OCI-LY3 (cell line): ENCODE results near the gene GFOD1.

ENCODE experiments used
- H2AFZ ChIP-seq: fragments of 200-600, 300-600 bp; shearing (Covaris generic); 2 replicates; pipeline ENCODE4 v1.6.0; 2014; ENCODE audit warnings: antibody characterized with exemption, low read depth, low read length
- H3K27ac ChIP-seq: fragments of 200-600, 300-600 bp; sonication (generic); 2 replicates; pipeline ENCODE4 v1.5.1; 2014; ENCODE audit warnings: mild to moderate bottlenecking, low read length, moderate library complexity, mixed read lengths
- H3K27me3 ChIP-seq: fragments of 200-600, 300-600 bp; sonication (generic); 2 replicates; pipeline ENCODE4 v1.6.1; 2014; ENCODE audit warnings: low read depth, low read length, mixed read lengths
- H3K36me3 ChIP-seq: fragments of 200-600, 300-600 bp; sonication (generic); replicated peaks from 2 replicates; pipeline ENCODE3; 2014; ENCODE audit warnings: low read depth, low read length, mixed read lengths
- H3K4me1 ChIP-seq: fragments of 300-600, 200-600 bp; sonication (generic); 2 replicates; pipeline ENCODE4 v1.6.1; 2014; ENCODE audit warnings: low read length, mixed read lengths
- H3K4me2 ChIP-seq: fragments of 200-600, 300-600 bp; sonication (generic); 2 replicates; pipeline ENCODE4 v1.6.1; 2014; ENCODE audit warnings: low read length, mixed read lengths
- H3K4me3 ChIP-seq: fragments of 300-600, 200-600 bp; sonication (generic); 2 replicates; pipeline ENCODE4 v1.5.1; 2014; ENCODE audit warnings: antibody characterized with exemption, mild to moderate bottlenecking, low read length, moderate library complexity
- H3K79me2 ChIP-seq: fragments of 300-600, 200-600 bp; shearing (Covaris generic); 2 replicates; pipeline ENCODE4 v1.6.1; 2014; ENCODE audit warnings: mild to moderate bottlenecking, low read length, mixed read lengths
- H3K9ac ChIP-seq: fragments of 300-600, 200-600 bp; shearing (Covaris generic); 2 replicates; pipeline ENCODE4 v1.6.0; 2014; ENCODE audit warnings: mild to moderate bottlenecking, low read length, moderate library complexity
- H3K9me3 ChIP-seq: fragments of 200-600, 300-600 bp; shearing (Covaris generic); 2 replicates; pipeline ENCODE4 v1.6.1; 2014; ENCODE audit warnings: low read length, mixed read lengths; ENCODE audit not compliant: insufficient read depth
- H4K20me1 ChIP-seq: fragments of 200-600, 300-600 bp; sonication (generic); 2 replicates; pipeline ENCODE4 v1.6.1; 2016; ENCODE audit warnings: low read length, mixed read lengths; ENCODE audit not compliant: insufficient read depth
- EZH2phosphoT487 ChIP-seq: fragments of 200-600 bp; shearing (Covaris generic); IDR thresholded peaks from 2 replicates; pipeline ENCODE4 v1.6.1; 2018; ENCODE audit warnings: antibody characterized with exemption, mixed run types, low read depth
- TF ChIP-seq, protein P1 (sequence below): fragments of 200-600, 300-600 bp; sonication (generic); IDR thresholded peaks from 2 replicates; pipeline ENCODE4 v1.5.1; 2014; ENCODE audit warnings: antibody characterized with exemption, low read length, low read depth

The GFOD1 gene

DNA sequence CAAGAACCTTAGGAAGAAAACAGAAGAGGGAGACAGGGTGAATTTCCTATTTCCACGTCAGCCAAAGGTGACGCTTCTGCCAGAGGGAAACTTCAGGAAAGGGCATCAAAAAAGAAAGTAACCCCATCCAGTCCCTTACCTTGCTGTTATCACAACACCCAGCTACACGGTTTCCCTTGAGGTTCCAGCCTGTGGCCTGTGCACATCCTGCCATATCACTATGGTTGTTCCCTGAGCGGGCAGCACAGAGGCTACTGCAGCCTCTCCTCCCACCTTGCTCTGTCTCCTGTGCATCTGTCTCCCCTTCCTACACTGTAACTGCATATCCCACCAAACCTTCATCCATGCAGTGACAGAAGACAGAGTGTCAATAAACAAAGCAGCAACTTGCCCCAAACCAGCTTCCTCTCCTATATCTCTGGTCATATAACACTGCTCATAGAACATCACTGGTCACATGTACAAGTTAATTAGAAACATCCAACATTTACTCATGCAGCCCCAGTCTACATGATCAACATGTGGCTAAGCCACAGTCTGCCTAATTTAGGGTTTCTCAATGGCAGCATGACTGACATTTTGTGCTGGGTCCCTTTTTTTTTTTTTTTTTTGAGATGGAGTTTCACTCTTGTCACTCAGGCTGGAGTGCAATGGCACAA is 54.7 kb downstream of the GFOD1 start:
- H3K27ac ChIP-seq = no peak overlapping the region
- no peaks in the 10 kb centered on the region for H4K20me1 ChIP-seq
- no peak overlapping the region for H3K4me2 ChIP-seq
- no peak overlapping the region for H3K4me3 ChIP-seq
- H3K4me1 ChIP-seq = peaks cover 11% of the 10 kb centered on the region
- TF ChIP-seq, protein P1, sequence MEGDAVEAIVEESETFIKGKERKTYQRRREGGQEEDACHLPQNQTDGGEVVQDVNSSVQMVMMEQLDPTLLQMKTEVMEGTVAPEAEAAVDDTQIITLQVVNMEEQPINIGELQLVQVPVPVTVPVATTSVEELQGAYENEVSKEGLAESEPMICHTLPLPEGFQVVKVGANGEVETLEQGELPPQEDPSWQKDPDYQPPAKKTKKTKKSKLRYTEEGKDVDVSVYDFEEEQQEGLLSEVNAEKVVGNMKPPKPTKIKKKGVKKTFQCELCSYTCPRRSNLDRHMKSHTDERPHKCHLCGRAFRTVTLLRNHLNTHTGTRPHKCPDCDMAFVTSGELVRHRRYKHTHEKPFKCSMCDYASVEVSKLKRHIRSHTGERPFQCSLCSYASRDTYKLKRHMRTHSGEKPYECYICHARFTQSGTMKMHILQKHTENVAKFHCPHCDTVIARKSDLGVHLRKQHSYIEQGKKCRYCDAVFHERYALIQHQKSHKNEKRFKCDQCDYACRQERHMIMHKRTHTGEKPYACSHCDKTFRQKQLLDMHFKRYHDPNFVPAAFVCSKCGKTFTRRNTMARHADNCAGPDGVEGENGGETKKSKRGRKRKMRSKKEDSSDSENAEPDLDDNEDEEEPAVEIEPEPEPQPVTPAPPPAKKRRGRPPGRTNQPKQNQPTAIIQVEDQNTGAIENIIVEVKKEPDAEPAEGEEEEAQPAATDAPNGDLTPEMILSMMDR = no peak
- no peak for TF ChIP-seq EZH2phosphoT487
- no peaks in the 10 kb centered on the region for H3K79me2 ChIP-seq
- H2AFZ ChIP-seq = no peak overlapping the region
- no peak overlapping the region for H3K9ac ChIP-seq
- 0 out of 2 replicates have a peak, but pooled peaks cover 3% of the 10 kb centered on the region for H3K27me3 ChIP-seq
- H3K9me3 ChIP-seq = no peaks in the 10 kb centered on the region
- no peaks in the 10 kb centered on the region for H3K36me3 ChIP-seq

DNA sequence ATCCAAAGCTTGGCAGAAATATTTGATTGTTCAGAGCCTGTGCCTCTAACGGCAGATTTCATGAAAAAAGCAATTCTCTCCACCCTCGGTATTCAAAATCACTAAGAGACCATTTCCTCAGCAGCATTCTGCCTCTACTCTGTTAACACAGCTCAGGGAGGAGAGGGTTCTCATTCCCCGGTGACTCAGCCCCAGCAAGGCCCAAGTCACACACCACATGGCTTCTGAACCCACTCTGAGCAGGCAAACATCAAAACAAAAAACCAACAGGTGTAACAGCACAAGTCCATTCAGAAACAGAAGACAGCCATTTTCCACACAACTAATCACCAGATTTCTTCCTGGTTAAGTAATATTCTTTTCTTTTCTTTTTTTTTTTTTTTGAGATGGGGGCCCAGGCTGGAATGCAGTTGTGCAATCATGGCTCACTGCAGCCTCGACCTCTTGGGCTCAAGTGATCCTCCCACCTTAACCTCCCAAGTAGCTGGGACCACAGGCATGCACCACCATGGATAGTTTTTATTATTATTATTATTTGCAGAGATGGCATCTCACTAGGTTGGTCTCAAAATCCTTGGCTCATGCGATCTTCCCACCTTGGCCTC is 55.4 kb downstream of the GFOD1 start:
- no peak overlapping the region for H2AFZ ChIP-seq
- H3K79me2 ChIP-seq = no peaks in the 10 kb centered on the region
- no peak overlapping the region for H3K27ac ChIP-seq
- H3K9me3 ChIP-seq = no peaks in the 10 kb centered on the region
- no peaks in the 10 kb centered on the region for H3K36me3 ChIP-seq
- H3K4me1 ChIP-seq = peaks cover 15% of the 10 kb centered on the region
- TF ChIP-seq, protein P1 = no peak
- no peak for TF ChIP-seq EZH2phosphoT487
- no peaks in the 10 kb centered on the region for H4K20me1 ChIP-seq
- H3K4me3 ChIP-seq = no peak overlapping the region
- H3K9ac ChIP-seq = no peak overlapping the region
- H3K27me3 ChIP-seq = 0 out of 2 replicates have a peak, but pooled peaks cover 3% of the 10 kb centered on the region
- no peak overlapping the region for H3K4me2 ChIP-seq

DNA sequence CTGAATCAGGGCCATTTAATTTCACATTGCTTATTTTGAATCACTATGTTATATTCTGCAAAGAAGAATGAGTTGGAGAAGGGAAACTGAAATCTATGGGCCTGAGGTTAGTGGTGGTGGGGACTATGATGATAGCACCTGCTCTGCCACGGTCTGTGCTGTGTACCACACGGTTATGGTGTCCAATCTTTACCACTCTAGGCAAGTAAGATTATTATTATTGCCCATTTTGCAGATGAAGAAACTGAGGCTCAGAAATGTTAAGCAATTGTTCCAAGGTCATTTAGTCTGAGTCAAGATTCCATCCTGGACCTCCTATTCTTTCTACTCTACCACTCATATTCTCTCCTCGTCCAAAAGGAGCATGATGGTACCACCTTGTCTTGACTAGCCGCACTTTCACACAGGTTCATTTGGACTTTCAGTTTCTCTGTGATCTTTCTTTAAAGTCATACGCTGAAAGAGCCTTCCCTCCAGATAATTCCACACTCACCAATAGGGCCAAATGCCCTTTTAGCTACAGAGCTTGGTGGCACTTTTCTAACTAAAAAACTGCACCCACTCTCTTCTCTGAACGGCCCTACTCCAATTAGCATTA is 56.2 kb downstream of the GFOD1 start:
- H3K36me3 ChIP-seq = no peaks in the 10 kb centered on the region
- H3K27ac ChIP-seq = no peak overlapping the region
- TF ChIP-seq, protein P1 = no peak
- TF ChIP-seq EZH2phosphoT487 = no peak
- no peak overlapping the region for H3K9ac ChIP-seq
- no peak overlapping the region for H2AFZ ChIP-seq
- no peaks in the 10 kb centered on the region for H3K9me3 ChIP-seq
- H4K20me1 ChIP-seq = no peaks in the 10 kb centered on the region
- peaks cover 15% of the 10 kb centered on the region for H3K4me1 ChIP-seq
- no peak overlapping the region for H3K4me2 ChIP-seq
- 0 out of 2 replicates have a peak, but pooled peaks cover 3% of the 10 kb centered on the region for H3K27me3 ChIP-seq
- no peak overlapping the region for H3K4me3 ChIP-seq
- no peaks in the 10 kb centered on the region for H3K79me2 ChIP-seq

DNA sequence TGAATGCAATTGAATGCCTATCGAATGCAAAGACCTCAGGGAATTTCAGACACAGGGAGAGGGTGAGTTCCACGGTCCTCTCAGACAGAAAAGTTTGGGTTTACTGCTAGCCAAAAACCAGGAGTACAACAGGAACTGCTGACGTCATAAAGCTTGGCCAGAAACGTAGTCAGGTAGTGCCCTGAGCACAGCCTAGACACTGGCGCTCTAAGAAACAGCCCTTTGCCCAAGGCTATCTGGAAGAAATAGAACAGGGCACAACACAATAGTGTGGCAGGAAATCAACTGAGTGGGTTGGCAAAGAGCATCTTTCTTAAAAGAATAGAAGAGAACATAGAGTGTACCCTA is 58.0 kb downstream of the GFOD1 start:
- no peak for TF ChIP-seq EZH2phosphoT487
- TF ChIP-seq, protein P1 = no peak
- Histone ChIP-seq H3K9me3 (no peaks in the 10 kb centered on the region), H3K4me3 (no peak overlapping the region), H3K4me1 (peaks cover 15% of the 10 kb centered on the region), H3K27me3 (0 out of 2 replicates have a peak, but pooled peaks cover 3% of the 10 kb centered on the region), H3K9ac (no peak overlapping the region), H3K36me3 (no peaks in the 10 kb centered on the region), H3K4me2 (no peak overlapping the region), H3K27ac (no peak overlapping the region), H4K20me1 (no peaks in the 10 kb centered on the region), H3K79me2 (no peaks in the 10 kb centered on the region), H2AFZ (no peak overlapping the region)
